Transverse colon (tissue), 4 donors: Measurements from ENCODE around the gene FCSK. TPM values are rescaled to one million over a fixed set of nuclear protein-coding genes. Genes with fewer than 3 reads are reported as not detected.
A peak's percentile ranks its signal among the peaks of the same experiment; 100 is the strongest.

Experiments
- DNase-seq: peaks from one replicate; pipeline ENCODE4 v3.0.0-alpha.2; 2019
- H3K27ac ChIP-seq, 4 donors: fragments of 200-600 bp; sonication (generic); 2 replicates each; pipeline ENCODE4 v1.5.1; 2016 to 2018; ENCODE audit warnings: inconsistent platforms in 4 of 4
- H3K27me3 ChIP-seq: fragments of 200-600 bp; sonication (generic); 2 replicates; pipeline ENCODE4 v1.5.1; 2017; ENCODE audit warnings: inconsistent platforms
- H3K36me3 ChIP-seq, 4 donors: fragments of 200-600 bp; sonication (generic); 2 replicates each; pipeline ENCODE4 v1.5.1; 2017 to 2019; ENCODE audit warnings: inconsistent platforms in 4 of 4
- H3K4me1 ChIP-seq, 4 donors: fragments of 200-600 bp; sonication (generic); 2 replicates each; pipeline ENCODE4 v1.5.1; 2017 to 2020; ENCODE audit warnings: inconsistent platforms in 4 of 4
- H3K4me3 ChIP-seq, 4 donors: fragments of 200-600 bp; sonication (generic); 1 replicate in 1 of 4; 2 replicates in 3 of 4; pipeline versions ENCODE4 v1.5.1 to v1.6.1; 2017 to 2019; ENCODE audit warnings: inconsistent platforms in 4 of 4
- H3K9me3 ChIP-seq, 2 donors: fragments of 200-600 bp; sonication (generic); 2 replicates each; pipeline ENCODE4 v1.5.1; 2017 to 2019; ENCODE audit warnings: inconsistent platforms in 2 of 2
- CTCF ChIP-seq, 5 experiments: fragments of 200-600 bp in 3 of 5; fragments of 450-650 bp in 2 of 5; sonication (generic) in 3 of 5; IDR thresholded peaks; 1 replicate in 2 of 5; 2 replicates in 3 of 5; pipeline ENCODE4 v1.5.1; 2016 to 2017; ENCODE audit warnings: antibody characterized with exemption in 5 of 5, inconsistent platforms in 3 of 5, mild to moderate bottlenecking in 2 of 5, moderate library complexity in 1 of 5
- EP300 ChIP-seq: sonication (generic); formaldehyde crosslinking; IDR thresholded peaks from one replicate; pipeline ENCODE4 v1.6.1; 2017; ENCODE audit warnings: antibody characterized with exemption, low read depth
- POLR2A ChIP-seq: fragments of 450-650 bp; IDR thresholded peaks from one replicate; pipeline ENCODE4 v1.6.1; 2016; ENCODE audit warnings: antibody characterized with exemption, mild to moderate bottlenecking, moderate library complexity
- POLR2AphosphoS5 ChIP-seq, 3 donors: sonication (generic); formaldehyde crosslinking; IDR thresholded peaks; one replicate each; pipeline ENCODE4 v1.6.1; 2016; ENCODE audit warnings: antibody characterized with exemption in 3 of 3
- WGBS, 2 donors: methylation state at CpG; one replicate each; pipeline ENCODE4 v1.1.5; 2018; ENCODE audit warnings: low coverage in 1 of 2; 5-methylcytosine and 5-hydroxymethylcytosine counted together
- in situ Hi-C, 4 donors: fragments of 200-750 bp; cut with MboI; loops; one replicate each; pipeline versions ENCODE4 v1.15.0 to v1.15.1; 2017; ENCODE audit warnings: low sequenced_read_pairs in 3 of 4, low pct_ligation_motif_present in 1 of 4, low pct_unique_long_range_greater_than_20kb in 1 of 4
- intact Hi-C: fragments of 100-400 bp; cut with DNase I; formaldehyde crosslinking; loops from one replicate; pipeline ENCODE4 v1.15.1; 2023; ENCODE audit warnings: low total_unique reads
- total RNA-seq, 4 donors: library from RNA; depleted of rRNA; stranded (reverse); fragments of >200 nt; gene quantifications; one replicate each; pipeline ENCODE4 v1.1.0, GENCODE V29; 2016

FCSK gene
- total RNA-seq, 4 donors from 2014 or later = 38.5 to 62.7 (median 43.1) TPM

DNA sequence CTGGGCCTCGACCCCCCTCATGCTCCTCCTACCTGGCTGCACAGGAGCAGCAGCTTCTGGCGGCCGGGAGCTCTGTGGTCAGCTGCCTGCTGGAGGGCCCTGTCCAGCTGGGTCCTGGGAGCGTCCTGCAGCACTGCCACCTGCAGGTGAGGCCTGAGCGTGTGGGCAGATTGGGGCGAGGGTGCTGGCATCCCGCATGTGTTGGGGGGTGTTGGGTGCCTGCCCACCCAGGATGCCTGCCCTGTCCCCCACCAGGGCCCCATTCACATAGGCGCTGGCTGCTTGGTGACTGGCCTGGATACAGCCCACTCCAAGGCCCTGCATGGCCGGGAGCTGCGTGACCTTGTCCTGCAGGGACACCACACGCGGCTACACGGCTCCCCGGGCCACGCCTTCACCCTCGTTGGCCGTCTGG, 16.5 kb downstream of the FCSK start:
- peak; percentile 26 for DNase-seq
- Histone ChIP-seq H3K4me3 (no peak overlapping the region), H3K9me3 (no peaks in the 10 kb centered on the region), H3K27me3 (no peaks in the 10 kb centered on the region), H3K4me1 (no peaks in the 10 kb centered on the region), H3K36me3 (peaks cover 0 to 3% (median 0%) of the 10 kb centered on the region in 4 donors), H3K27ac (no peak overlapping the region)
- in situ Hi-C loops = loop anchor here in 1 of 4 donors (25.0 kb wide), 1 partner anchor 109 kb away; no protein-coding TSS in a partner anchor
- intact Hi-C loops = no loop called here
- WGBS, 2 donors = 76% methylated on average over 17 of the region's 17 CpGs; no CpG with 5 or more reads in 1 of the 2 donors
- TF ChIP-seq POLR2AphosphoS5 (IDR thresholded peaks at IDR 0.05) = no peak
- TF ChIP-seq CTCF (IDR thresholded peaks at IDR 0.05) = peak; percentile 24 to 57 (median 34)
- no peak for TF ChIP-seq EP300
- TF ChIP-seq POLR2A = no peak

- H3K9me3 ChIP-seq = no peaks in the 10 kb centered on the region
- H3K27ac ChIP-seq = no peak overlapping the region
- 91% methylated on average over 15 of the region's 28 CpGs; no CpG with 5 or more reads in 1 of the 2 donors for WGBS, 2 donors
- no peaks in the 10 kb centered on the region for H3K27me3 ChIP-seq
- H3K36me3 ChIP-seq = peaks cover 0 to 3% (median 0%) of the 10 kb centered on the region in 4 donors
- H3K4me3 ChIP-seq = no peak overlapping the region
- intact Hi-C loops = no loop called here
- no peak for DNase-seq
- H3K4me1 ChIP-seq = no peaks in the 10 kb centered on the region
- in situ Hi-C loops = loop anchor here in 1 of 4 donors (25.0 kb wide), 1 partner anchor 111 kb away; no protein-coding TSS in a partner anchor
- TF ChIP-seq POLR2AphosphoS5 (IDR thresholded peaks at IDR 0.05) (no peak), EP300 (no peak)
These were observed 18.5 kb downstream of the FCSK start for GRCh38 chr16:70472786-70473433.

- no peaks in the 10 kb centered on the region for H3K9me3 ChIP-seq
- in situ Hi-C loops = loop anchor here in 1 of 4 donors (25.0 kb wide), 1 partner anchor 111 kb away; no protein-coding TSS in a partner anchor
- WGBS, 2 donors = 92% methylated on average over 19 of the region's 21 CpGs; no CpG with 5 or more reads in 1 of the 2 donors
- no peak overlapping the region for H3K4me3 ChIP-seq
- peaks cover 0 to 3% (median 0%) of the 10 kb centered on the region in 4 donors for H3K36me3 ChIP-seq
- intact Hi-C loops = no loop called here
- H3K4me1 ChIP-seq = no peaks in the 10 kb centered on the region
- no peak for DNase-seq
- TF ChIP-seq EP300 (no peak), CTCF (IDR thresholded peaks at IDR 0.05) (no peak)
- H3K27ac ChIP-seq = no peak overlapping the region
- no peaks in the 10 kb centered on the region for H3K27me3 ChIP-seq
These were observed 19.3 kb downstream of the FCSK start for GRCh38 chr16:70473446-70474319.

DNA sequence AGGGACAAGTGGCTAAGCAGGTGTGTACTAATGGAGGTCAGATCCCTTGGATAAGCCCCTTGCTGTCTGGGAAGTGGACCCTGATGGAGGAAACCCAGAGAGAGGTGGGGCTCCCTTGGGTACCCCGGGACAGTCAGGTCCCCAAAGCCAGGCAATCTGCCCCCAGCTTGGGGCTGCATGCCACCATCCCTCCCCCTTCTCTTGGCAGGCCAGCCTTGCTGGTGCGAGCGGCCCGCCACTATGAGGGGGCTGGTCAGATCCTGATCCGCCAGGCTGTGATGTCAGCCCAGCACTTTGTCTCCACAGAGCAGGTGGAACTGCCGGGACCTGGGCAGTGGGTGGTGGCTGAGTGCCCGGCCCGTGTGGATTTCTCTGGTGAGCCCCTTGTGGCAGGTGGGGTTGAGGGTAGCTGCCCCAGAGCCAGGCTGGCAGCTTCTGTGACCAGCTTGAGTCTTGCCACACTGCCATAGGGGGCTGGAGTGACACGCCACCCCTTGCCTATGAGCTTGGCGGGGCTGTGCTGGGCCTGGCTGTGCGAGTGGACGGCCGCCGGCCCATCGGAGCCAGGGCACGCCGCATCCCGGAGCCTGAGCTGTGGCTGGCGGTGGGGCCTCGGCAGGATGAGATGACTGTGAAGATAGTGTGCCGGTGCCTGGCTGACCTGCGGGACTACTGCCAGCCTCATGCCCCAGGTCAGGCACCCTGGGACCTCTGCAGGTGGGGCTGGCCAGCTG, 20.1 kb downstream of the FCSK start:
- no peaks in the 10 kb centered on the region for H3K27me3 ChIP-seq
- 91% methylated on average over 22 of the region's 22 CpGs; no CpG with 5 or more reads in 1 of the 2 donors for WGBS, 2 donors
- no peak for TF ChIP-seq EP300
- H3K4me3 ChIP-seq = no peak overlapping the region
- H3K27ac ChIP-seq = no peak overlapping the region
- intact Hi-C loops (no loop called here), in situ Hi-C loops (loop anchor here in 1 of 4 donors (25.0 kb wide), 1 partner anchor 112 kb away; no protein-coding TSS in a partner anchor)
- H3K9me3 ChIP-seq = no peaks in the 10 kb centered on the region
- peaks cover 0 to 3% (median 0%) of the 10 kb centered on the region in 4 donors for H3K36me3 ChIP-seq
- H3K4me1 ChIP-seq = no peaks in the 10 kb centered on the region
- no peak for DNase-seq
